Fibroblast of mammary gland (primary cell): ENCODE results near the gene RAB29.
A peak's percentile ranks its signal among the peaks of the same experiment; 100 is the strongest.

Source experiments
- DNase-seq: peaks from one replicate; pipeline ENCODE4 v3.0.0-alpha.2; 2010; ENCODE audit warnings: low read depth
- H3K4me3 ChIP-seq: 2 replicates; pipeline ENCODE4 v1.5.1; 2011; ENCODE audit warnings: low read depth, mild to moderate bottlenecking, low read length, moderate library complexity; ENCODE audit not compliant: control insufficient read depth
- CTCF ChIP-seq: conservative IDR thresholded peaks from 2 replicates; pipeline ENCODE4 v1.5.1; 2011; ENCODE audit warnings: low read depth, low read length, inconsistent platforms; ENCODE audit not compliant: control insufficient read depth, insufficient read depth

RAB29 gene

GRCh38 chr1:205777994-205778393 lies 2.7 kb upstream of the RAB29 start:
- TF ChIP-seq CTCF, result no peak
- no peak for DNase-seq
- no peak overlapping the region for H3K4me3 ChIP-seq

GRCh38 chr1:205775717-205776056 lies 405 bp upstream of the RAB29 start:
- DNase-seq, result peak; percentile 81
- peak overlapping the region; percentile 95 for H3K4me3 ChIP-seq
- no peak for TF ChIP-seq CTCF

- no peak for TF ChIP-seq CTCF
- peak overlapping the region; percentile 95 for H3K4me3 ChIP-seq
- DNase-seq, result no peak
Observed at GRCh38 chr1:205774198-205775014, 876 bp downstream of the RAB29 start.

- H3K4me3 ChIP-seq, result no peak overlapping the region
- no peak for TF ChIP-seq CTCF
- no peak for DNase-seq
Observed at GRCh38 chr1:205772607-205773032, 2.7 kb downstream of the RAB29 start.

- DNase-seq, result no peak
- H3K4me3 ChIP-seq, result no peak overlapping the region
- no peak for TF ChIP-seq CTCF
Observed at GRCh38 chr1:205770618-205771017, 4.7 kb downstream of the RAB29 start.

- no peak for DNase-seq
- no peak for TF ChIP-seq CTCF
- no peak overlapping the region for H3K4me3 ChIP-seq
Observed at GRCh38 chr1:205769641-205770365, 5.5 kb downstream of the RAB29 start.
